DMS153 treated with DMSO at 0.1 percent for 48 hours (cell line): ENCODE measurements around the gene GKN1.
"Not testable (repeated sequence)": the region's sequence is repeated elsewhere in the genome, so short reads cannot be mapped to it uniquely, and the experiment has no call there.

Source experiments
- DNase-seq: peaks from one replicate; lab custom pipeline; 2025; ENCODE audit not compliant: unreplicated experiment; lab: John Stamatoyannopoulos, UW

GKN1 gene

GRCh38 chr2:68974251-68974650 is at the start of gene GKN1:
Gene GKN1, plus strand, starts transcription at chr2:68974636. Its CDS starts 42 bp downstream, at chr2:68974678.
- no peak for DNase-seq

- peak; percentile 45 for DNase-seq
Observed at GRCh38 chr2:68925295-68925896, 49.0 kb upstream of the GKN1 start.

- DNase-seq: no peak
Observed at GRCh38 chr2:68926796-68927195, 47.6 kb upstream of the GKN1 start.

GRCh38 chr2:68931149-68931711 is 43.2 kb upstream of the GKN1 start:
- DNase-seq: no peak

GRCh38 chr2:68931799-68932198 is 42.6 kb upstream of the GKN1 start:
- no peak for DNase-seq

GRCh38 chr2:68932402-68932801 is 42.0 kb upstream of the GKN1 start:
- no peak for DNase-seq

- DNase-seq: no peak
Observed at GRCh38 chr2:68934021-68934420, 40.4 kb upstream of the GKN1 start.

- no peak for DNase-seq
Observed at GRCh38 chr2:68935471-68935870, 39.0 kb upstream of the GKN1 start.

- no peak for DNase-seq
Observed at GRCh38 chr2:68936427-68936826, 38.0 kb upstream of the GKN1 start.

GRCh38 chr2:68936889-68937288 is 37.5 kb upstream of the GKN1 start:
- no peak for DNase-seq

- DNase-seq: no peak
Observed at GRCh38 chr2:68937346-68938055, 36.9 kb upstream of the GKN1 start.

GRCh38 chr2:68938938-68939337 is 35.5 kb upstream of the GKN1 start:
- no peak for DNase-seq

- no peak for DNase-seq
Observed at GRCh38 chr2:68939962-68940361, 34.5 kb upstream of the GKN1 start.

- DNase-seq: no peak
Observed at GRCh38 chr2:68940369-68940768, 34.1 kb upstream of the GKN1 start.

GRCh38 chr2:68942827-68943226 is 31.6 kb upstream of the GKN1 start:
- DNase-seq: no peak

GRCh38 chr2:68943581-68944568 is 30.6 kb upstream of the GKN1 start:
- peak; percentile 76 for DNase-seq

GRCh38 chr2:68946117-68946516 is 28.3 kb upstream of the GKN1 start:
- DNase-seq: peak; percentile 85

GRCh38 chr2:68948710-68949109 is 25.7 kb upstream of the GKN1 start:
- DNase-seq: no peak

GRCh38 chr2:68951899-68952298 is 22.5 kb upstream of the GKN1 start:
- DNase-seq: no peak

GRCh38 chr2:68952887-68953521 is 21.4 kb upstream of the GKN1 start, which contains the start of gene GKN2:
Gene GKN2, minus strand, starts transcription at chr2:68952893. Its CDS starts 32 bp downstream, at chr2:68952861.
- DNase-seq: no peak

- DNase-seq: not testable (repeated sequence)
Observed at GRCh38 chr2:68955432-68955831, 19.0 kb upstream of the GKN1 start.
